Neuronal stem cell (in vitro differentiated cells): ENCODE data around the gene ZNF584.
"Not testable (repeated sequence)": the region's sequence is repeated elsewhere in the genome, so short reads cannot be mapped to it uniquely, and the experiment has no call there.

Experiments
- DNase-seq: peaks from one replicate; pipeline ENCODE4 v3.0.0-alpha.2; 2013; ENCODE audit warnings: low spot score
- H2AFZ ChIP-seq: one replicate; pipeline ENCODE4 v1.6.1; 2013; ENCODE audit warnings: mild to moderate bottlenecking, low read length, inconsistent platforms
- H2AK5ac ChIP-seq: 2 replicates; pipeline ENCODE4 v1.6.1; 2013; ENCODE audit warnings: low read depth, mild to moderate bottlenecking, inconsistent platforms, low read length, moderate library complexity, mixed read lengths
- H2BK120ac ChIP-seq: 2 replicates; pipeline ENCODE4 v1.6.1; 2013; ENCODE audit warnings: low read depth, mild to moderate bottlenecking, inconsistent platforms, low read length, moderate library complexity, mixed read lengths
- H2BK12ac ChIP-seq: one replicate; pipeline ENCODE4 v1.6.1; 2013; ENCODE audit warnings: low read length, inconsistent platforms
- H2BK15ac ChIP-seq: 2 replicates; pipeline ENCODE4 v1.6.1; 2013; ENCODE audit warnings: mild to moderate bottlenecking, low read length, inconsistent platforms, mixed read lengths
- H2BK5ac ChIP-seq: one replicate; pipeline ENCODE4 v1.6.1; 2013; ENCODE audit warnings: inconsistent platforms, mild to moderate bottlenecking, low read length, moderate library complexity
- H3K14ac ChIP-seq: one replicate; pipeline ENCODE4 v1.6.1; 2013; ENCODE audit warnings: low read length, inconsistent platforms
- H3K18ac ChIP-seq: 2 replicates; pipeline ENCODE4 v1.6.1; 2013; ENCODE audit warnings: low read length, inconsistent platforms
- H3K23ac ChIP-seq: 2 replicates; pipeline ENCODE4 v1.6.1; 2013; ENCODE audit warnings: low read depth, mild to moderate bottlenecking, mixed read lengths, low read length, inconsistent platforms; ENCODE audit not compliant: poor library complexity
- H3K27ac ChIP-seq: replicated peaks from 3 replicates; pipeline ENCODE4 v1.5.1; 2013; ENCODE audit warnings: low read length, inconsistent platforms
- H3K27me3 ChIP-seq, 3 experiments: 2 replicates each; pipeline ENCODE4 v1.6.1; 2013; ENCODE audit warnings: low read length in 3 of 3, mild to moderate bottlenecking in 2 of 3, inconsistent platforms in 1 of 3, low read depth in 1 of 3, mixed read lengths in 1 of 3, moderate library complexity in 1 of 3; ENCODE audit not compliant: control insufficient read depth in 3 of 3, insufficient read depth in 3 of 3
- H3K36me3 ChIP-seq, 2 donors: replicated peaks in 1 of 2; 2 replicates each; pipeline ENCODE4 v1.6.1; 2013; ENCODE audit warnings: low read length in 2 of 2; ENCODE audit not compliant: control insufficient read depth in 2 of 2, insufficient read depth in 2 of 2
- H3K4ac ChIP-seq: 2 replicates; pipeline ENCODE4 v1.6.1; 2013; ENCODE audit warnings: inconsistent platforms, mild to moderate bottlenecking, low read length, moderate library complexity
- H3K4me1 ChIP-seq, 2 donors: 1 replicate in 1 of 2; 2 replicates in 1 of 2; pipeline ENCODE4 v1.6.1; 2013; ENCODE audit warnings: low read length in 2 of 2, low read depth in 1 of 2; ENCODE audit not compliant: control insufficient read depth in 2 of 2, insufficient read depth in 1 of 2
- H3K4me2 ChIP-seq: one replicate; pipeline ENCODE4 v1.6.1; 2013; ENCODE audit warnings: mild to moderate bottlenecking, low read length, inconsistent platforms; ENCODE audit not compliant: insufficient read depth, poor library complexity, severe bottlenecking
- H3K4me3 ChIP-seq, 2 donors: 2 replicates each; pipeline ENCODE4 v1.5.1; 2013; ENCODE audit warnings: low read length in 2 of 2, mild to moderate bottlenecking in 2 of 2, inconsistent platforms in 1 of 2, moderate library complexity in 1 of 2
- H3K79me1 ChIP-seq: one replicate; pipeline ENCODE4 v1.6.1; 2013; ENCODE audit warnings: low read depth, mild to moderate bottlenecking, inconsistent platforms, low read length, moderate library complexity
- H3K9ac ChIP-seq: one replicate; pipeline ENCODE4 v1.6.1; 2013; ENCODE audit warnings: mild to moderate bottlenecking, low read depth, low read length, inconsistent platforms; ENCODE audit not compliant: poor library complexity
- H3K9me3 ChIP-seq, 2 donors: replicated peaks in 1 of 2; 2 replicates each; pipeline versions ENCODE3 to v1.6.1; 2013; ENCODE audit warnings: low read length in 2 of 2, mild to moderate bottlenecking in 2 of 2, inconsistent platforms in 1 of 2, low read depth in 1 of 2, mixed read lengths in 1 of 2, moderate library complexity in 1 of 2; ENCODE audit not compliant: control insufficient read depth in 2 of 2, insufficient read depth in 1 of 2
- H4K8ac ChIP-seq: one replicate; pipeline ENCODE4 v1.6.1; 2013; ENCODE audit warnings: low read depth, mild to moderate bottlenecking, inconsistent platforms, low read length, moderate library complexity
- H4K91ac ChIP-seq: one replicate; pipeline ENCODE4 v1.6.1; 2013; ENCODE audit warnings: low read length, low read depth, mild to moderate bottlenecking, inconsistent platforms; ENCODE audit not compliant: poor library complexity
- WGBS, 2 donors: extraction: QIAGEN DNeasy Blood & Tissue Kit; methylation state at CpG; one replicate each; pipeline ENCODE4 v1.1.7; 2013; ENCODE audit warnings: missing lambda C conversion rate in 2 of 2, mixed read lengths in 1 of 2; ENCODE audit not compliant: insufficient read length in 2 of 2, insufficient replicate concordance in 1 of 2; ENCODE audit errors: extremely low coverage in 2 of 2; 5-methylcytosine and 5-hydroxymethylcytosine counted together

The ZNF584 gene

GRCh38 chr19:58442986-58443385 lies 34.5 kb downstream of the ZNF584 start:
- H3K27me3 ChIP-seq, H3K27ac ChIP-seq, DNase-seq, H2BK15ac ChIP-seq, H2BK120ac ChIP-seq, H3K23ac ChIP-seq, H4K8ac ChIP-seq, H2BK5ac ChIP-seq, H3K18ac ChIP-seq, H2AFZ ChIP-seq, H3K4ac ChIP-seq, H4K91ac ChIP-seq, H2BK12ac ChIP-seq, H3K14ac ChIP-seq, H3K4me2 ChIP-seq, H3K4me3 ChIP-seq, H3K36me3 ChIP-seq, H2AK5ac ChIP-seq, H3K9ac ChIP-seq, H3K79me1 ChIP-seq: not testable (repeated sequence)
- WGBS, 2 donors = no CpG with 5 or more reads among the region's 7 CpGs
- Histone ChIP-seq H3K9me3 (peaks cover 9 to 19% of the 10 kb centered on the region in 2 donors), H3K4me1 (peaks cover 0 to 10% of the 10 kb centered on the region in 2 donors)

- DNase-seq, H4K8ac ChIP-seq, H4K91ac ChIP-seq, H2AFZ ChIP-seq, H3K4ac ChIP-seq, H3K27ac ChIP-seq, H2BK15ac ChIP-seq, H3K36me3 ChIP-seq, H3K9ac ChIP-seq, H3K23ac ChIP-seq, H3K27me3 ChIP-seq, H3K14ac ChIP-seq, H2AK5ac ChIP-seq, H3K4me3 ChIP-seq, H2BK12ac ChIP-seq, H3K79me1 ChIP-seq, H3K18ac ChIP-seq, H2BK5ac ChIP-seq, H2BK120ac ChIP-seq, H3K4me2 ChIP-seq: not testable (repeated sequence)
- WGBS, 2 donors = no CpG with 5 or more reads among the region's 3 CpGs
- peaks cover 4 to 20% of the 10 kb centered on the region in 2 donors for H3K9me3 ChIP-seq
- H3K4me1 ChIP-seq = peaks cover 2 to 10% of the 10 kb centered on the region in 2 donors
These were observed 40.4 kb downstream of the ZNF584 start for GRCh38 chr19:58448860-58449259.

- H2BK12ac ChIP-seq, H3K14ac ChIP-seq, H3K18ac ChIP-seq, H4K8ac ChIP-seq, H2BK15ac ChIP-seq, H3K4me3 ChIP-seq, H2BK5ac ChIP-seq, H3K27ac ChIP-seq, H3K9ac ChIP-seq, H2BK120ac ChIP-seq, H3K27me3 ChIP-seq, H3K23ac ChIP-seq, H4K91ac ChIP-seq, H2AK5ac ChIP-seq, H2AFZ ChIP-seq, DNase-seq, H3K4me2 ChIP-seq, H3K4ac ChIP-seq, H3K79me1 ChIP-seq: not testable (repeated sequence)
- Histone ChIP-seq H3K4me1 (peaks cover 2 to 10% of the 10 kb centered on the region in 2 donors), H3K9me3 (peaks cover 4 to 20% of the 10 kb centered on the region in 2 donors), H3K36me3 (peaks cover 2 to 13% of the 10 kb centered on the region in 2 donors)
- WGBS, 2 donors = no CpG with 5 or more reads among the region's 5 CpGs
These were observed 41.5 kb downstream of the ZNF584 start for GRCh38 chr19:58449980-58450379.

DNA sequence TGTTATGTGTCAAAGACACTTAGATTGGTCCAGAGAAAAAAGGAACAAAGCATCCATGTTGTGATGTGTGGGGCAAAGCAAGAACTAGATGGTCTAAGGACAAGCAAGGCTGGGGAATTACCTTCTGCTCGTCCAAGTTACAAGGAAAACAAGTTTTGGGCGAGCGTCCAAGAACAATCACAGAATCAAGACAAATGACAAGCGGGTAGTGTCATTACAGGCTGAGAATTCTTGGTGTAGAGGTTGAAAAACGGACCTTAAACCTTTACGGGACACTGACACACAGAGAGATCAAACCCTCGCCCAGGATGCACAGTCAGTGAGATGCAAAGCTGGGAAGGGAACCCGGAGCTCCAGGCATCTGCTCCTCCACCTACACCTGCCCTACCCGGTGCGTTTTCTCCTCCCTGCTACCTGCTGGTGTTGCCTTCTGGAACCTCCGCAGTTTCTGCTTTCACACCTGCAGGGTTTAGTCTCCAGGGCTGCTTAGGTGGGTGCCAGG lies 42.5 kb downstream of the ZNF584 start:
- no CpG with 5 or more reads among the region's 11 CpGs for WGBS, 2 donors
- no peak overlapping the region for H4K8ac ChIP-seq
- no peak overlapping the region for H2BK15ac ChIP-seq
- no peak overlapping the region for H3K9ac ChIP-seq
- peak overlapping the region; percentile 79 for H3K4me2 ChIP-seq
- H3K4me1 ChIP-seq = peaks cover 2 to 10% of the 10 kb centered on the region in 2 donors
- no peak for DNase-seq
- H3K18ac ChIP-seq = peak overlapping the region; percentile 25
- peaks cover 2 to 13% of the 10 kb centered on the region in 2 donors for H3K36me3 ChIP-seq
- H2BK12ac ChIP-seq = no peak overlapping the region
- no peak overlapping the region for H3K23ac ChIP-seq
- H2AK5ac ChIP-seq = no peak overlapping the region
- H3K4me3 ChIP-seq = peak overlapping the region; percentile 77 to 85
- H3K27me3 ChIP-seq = peaks cover 0 to 4% (median 3%) of the 10 kb centered on the region in 3 experiments
- no peaks in the 10 kb centered on the region for H3K79me1 ChIP-seq
- no peak overlapping the region for H3K4ac ChIP-seq
- no peak overlapping the region for H2BK120ac ChIP-seq
- H2AFZ ChIP-seq = peak overlapping the region; percentile 94
- no peak overlapping the region for H2BK5ac ChIP-seq
- peaks cover 4 to 20% of the 10 kb centered on the region in 2 donors for H3K9me3 ChIP-seq
- no peak overlapping the region for H3K27ac ChIP-seq
- no peak overlapping the region for H4K91ac ChIP-seq
- no peak overlapping the region for H3K14ac ChIP-seq
